ENCODE measurements around the gene RAB3IL1. TPM values are rescaled to one million over a fixed set of nuclear protein-coding genes. Genes with fewer than 3 reads are reported as not detected.

Gene RAB3IL1
- total and polyA plus RNA-seq, 11 donors, result 4.7 to 22.0 (median 7.5) TPM

DNA sequence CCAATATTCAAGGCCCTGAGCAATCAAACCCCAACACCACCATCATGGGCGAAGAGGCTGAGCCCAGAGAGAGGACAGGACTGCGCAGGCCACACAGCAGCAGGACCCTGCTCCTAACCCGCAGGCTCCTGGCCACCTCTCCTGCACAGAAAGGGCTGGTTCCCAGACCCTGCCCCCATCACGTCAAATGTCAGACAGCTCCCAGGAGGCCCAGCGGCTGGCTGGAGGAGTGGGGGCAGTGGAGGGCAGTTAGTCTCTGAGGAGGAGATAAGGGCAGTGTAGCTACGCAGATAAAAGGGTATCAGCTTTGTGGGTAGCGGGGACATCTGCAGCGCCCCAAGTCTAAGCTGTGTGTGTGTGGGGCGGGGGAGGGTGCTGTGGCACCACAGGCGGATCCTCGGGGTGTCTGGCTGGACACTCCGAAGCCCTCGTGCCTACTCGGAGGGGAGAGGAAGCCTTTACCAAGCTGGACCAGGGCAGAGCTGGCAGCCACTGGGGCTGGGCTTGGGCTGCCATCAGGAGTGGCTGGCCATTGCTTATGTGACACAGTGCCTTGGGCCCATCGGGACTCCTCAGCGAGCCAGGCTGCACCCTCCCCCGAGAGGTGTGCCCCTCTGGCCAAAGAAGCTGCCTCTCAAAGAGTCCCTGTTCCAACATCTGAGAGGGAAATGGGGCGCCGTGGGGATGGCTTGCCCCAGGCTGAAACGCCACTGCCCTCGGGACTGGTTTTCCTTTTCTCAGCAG lies 47.5 kb downstream of the RAB3IL1 start:
- TF ChIP-seq POLR2A (IDR thresholded peaks at IDR 0.05), result no peak
- TF ChIP-seq, protein P1, sequence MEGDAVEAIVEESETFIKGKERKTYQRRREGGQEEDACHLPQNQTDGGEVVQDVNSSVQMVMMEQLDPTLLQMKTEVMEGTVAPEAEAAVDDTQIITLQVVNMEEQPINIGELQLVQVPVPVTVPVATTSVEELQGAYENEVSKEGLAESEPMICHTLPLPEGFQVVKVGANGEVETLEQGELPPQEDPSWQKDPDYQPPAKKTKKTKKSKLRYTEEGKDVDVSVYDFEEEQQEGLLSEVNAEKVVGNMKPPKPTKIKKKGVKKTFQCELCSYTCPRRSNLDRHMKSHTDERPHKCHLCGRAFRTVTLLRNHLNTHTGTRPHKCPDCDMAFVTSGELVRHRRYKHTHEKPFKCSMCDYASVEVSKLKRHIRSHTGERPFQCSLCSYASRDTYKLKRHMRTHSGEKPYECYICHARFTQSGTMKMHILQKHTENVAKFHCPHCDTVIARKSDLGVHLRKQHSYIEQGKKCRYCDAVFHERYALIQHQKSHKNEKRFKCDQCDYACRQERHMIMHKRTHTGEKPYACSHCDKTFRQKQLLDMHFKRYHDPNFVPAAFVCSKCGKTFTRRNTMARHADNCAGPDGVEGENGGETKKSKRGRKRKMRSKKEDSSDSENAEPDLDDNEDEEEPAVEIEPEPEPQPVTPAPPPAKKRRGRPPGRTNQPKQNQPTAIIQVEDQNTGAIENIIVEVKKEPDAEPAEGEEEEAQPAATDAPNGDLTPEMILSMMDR (IDR thresholded peaks at IDR 0.05), result no peak
- Histone ChIP-seq H3K4me3 (no peak overlapping the region), H3K9me3 (no peaks in the 10 kb centered on the region), H3K4me1 (peaks cover 2 to 46% (median 20%) of the 10 kb centered on the region in 12 donors), H3K36me3 (peaks cover 0 to 18% (median 9%) of the 10 kb centered on the region in 9 donors), H3K27me3 (no peaks in the 10 kb centered on the region), H3K27ac (peak overlapping the region in 4 of 12 donors; percentile 39 to 69 (median 58))
- WGBS, 4 donors, result 63 to 81% (median 74%) methylated on average over 15 to 21 of the region's 21 CpGs
- intact Hi-C loops (cut with DNase I), result loop anchor here in 7 of 10 donors (2.0 to 10.0 kb wide), 8 partner anchors 27 to 213 kb away; partner anchors contain the start of gene FADS1 (in 2 of the 7)
- DNase-seq, result no peak
- ATAC-seq, result no peak

DNA sequence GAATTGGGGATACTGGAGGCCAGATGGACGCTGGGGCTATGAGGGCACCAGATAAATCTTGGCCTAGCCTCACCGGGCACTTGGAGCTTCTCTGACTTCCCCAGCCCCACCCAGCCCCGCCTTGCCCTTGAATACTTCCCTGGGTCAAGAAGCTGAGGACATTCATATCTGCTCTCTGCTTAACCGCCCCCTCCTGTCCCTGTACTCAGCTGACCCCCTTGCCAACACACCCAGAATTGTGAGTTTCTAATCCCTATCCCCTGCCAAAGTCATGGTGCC lies 48.0 kb downstream of the RAB3IL1 start:
- Histone ChIP-seq H3K9me3 (no peaks in the 10 kb centered on the region), H3K36me3 (peaks cover 0 to 23% (median 11%) of the 10 kb centered on the region in 9 donors), H3K4me1 (peaks cover 2 to 41% (median 20%) of the 10 kb centered on the region in 12 donors), H3K27me3 (no peaks in the 10 kb centered on the region), H3K27ac (no peak overlapping the region), H3K4me3 (no peak overlapping the region)
- TF ChIP-seq, protein P1 (IDR thresholded peaks at IDR 0.05), result no peak
- TF ChIP-seq POLR2A (IDR thresholded peaks at IDR 0.05), result no peak
- 68 to 79% (median 72%) methylated on average over 4 of the region's 4 CpGs for WGBS, 4 donors
- DNase-seq (no peak), ATAC-seq (no peak)
- intact Hi-C loops (cut with DNase I), result no loop called here

DNA sequence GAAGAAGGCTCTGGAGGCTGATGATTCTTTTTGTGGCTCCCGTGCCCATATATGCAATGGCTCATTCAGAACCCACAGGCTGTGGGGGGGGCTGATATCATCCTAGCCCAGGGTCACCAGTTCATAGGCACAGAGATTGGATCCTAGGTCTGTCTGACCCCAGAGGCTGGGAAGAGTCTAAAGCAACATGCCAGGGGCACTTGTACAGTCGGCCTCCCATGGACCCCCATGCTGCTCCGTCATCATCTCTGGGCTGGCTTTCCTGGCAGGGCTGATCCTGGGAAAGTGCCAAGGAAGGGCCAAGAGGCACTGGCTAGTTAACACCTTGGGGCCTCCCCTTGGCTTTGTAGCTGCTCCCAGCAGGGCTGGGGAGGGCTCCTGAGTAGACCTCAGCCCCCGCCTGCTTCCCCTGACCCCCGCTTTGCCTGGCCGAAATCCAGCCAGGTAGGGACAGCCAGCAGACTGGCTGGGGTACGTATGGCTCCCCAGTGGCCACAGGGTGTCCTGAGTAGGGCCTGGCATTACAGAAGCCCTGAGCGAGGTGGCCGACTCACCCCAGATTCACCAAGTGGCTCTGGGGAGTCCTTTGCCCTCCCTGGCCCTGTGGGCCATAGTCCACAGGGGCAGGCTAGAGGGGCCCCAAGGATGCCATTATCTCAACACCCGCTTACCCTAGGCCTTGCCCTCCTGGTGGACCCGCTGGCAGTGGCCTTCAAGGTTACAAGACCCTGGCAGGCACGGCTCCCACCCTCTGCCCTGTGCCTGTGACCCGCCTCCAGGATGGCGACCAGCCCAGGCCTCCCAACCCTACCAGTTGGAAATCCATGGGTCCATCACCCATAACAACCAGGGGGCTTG lies 48.6 kb downstream of the RAB3IL1 start:
- Histone ChIP-seq H3K36me3 (peaks cover 0 to 27% (median 13%) of the 10 kb centered on the region in 9 donors), H3K27ac (no peak overlapping the region), H3K27me3 (no peaks in the 10 kb centered on the region), H3K4me1 (peaks cover 2 to 35% (median 18%) of the 10 kb centered on the region in 12 donors), H3K9me3 (no peaks in the 10 kb centered on the region), H3K4me3 (no peak overlapping the region)
- no peak for ATAC-seq
- TF ChIP-seq POLR2A (IDR thresholded peaks at IDR 0.05), result no peak
- TF ChIP-seq, protein P1 (IDR thresholded peaks at IDR 0.05), result no peak
- intact Hi-C loops (cut with DNase I), result no loop called here
- 82 to 93% (median 86%) methylated on average over 7 to 14 of the region's 14 CpGs for WGBS, 4 donors
- DNase-seq, result no peak

DNA sequence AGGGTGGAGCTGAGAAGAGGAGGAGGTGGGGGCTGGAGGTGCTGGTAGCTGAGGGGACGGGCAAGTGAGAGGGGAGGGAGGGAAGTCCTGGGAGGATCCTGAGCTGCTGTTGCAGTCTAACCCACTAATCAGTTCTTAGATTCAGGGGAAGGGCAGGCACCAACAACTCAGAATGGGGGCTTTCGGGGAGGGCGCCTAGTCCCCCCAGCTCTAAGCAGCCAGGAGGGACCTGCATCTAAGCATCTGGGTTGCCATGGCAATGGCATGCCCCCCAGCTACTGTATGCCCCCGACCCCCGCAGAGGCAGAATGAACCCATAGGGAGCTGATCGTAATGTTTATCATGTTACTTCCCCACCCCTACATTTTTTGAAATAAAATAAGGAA lies 50.4 kb downstream of the RAB3IL1 start:
- WGBS, 4 donors, result 93 to 96% (median 93%) methylated on average over 6 of the region's 6 CpGs

More for the DNA sequence above, 50.4 kb downstream of the RAB3IL1 start:
- H3K9me3 ChIP-seq, result no peaks in the 10 kb centered on the region
- H3K4me3 ChIP-seq, result no peak overlapping the region
- peaks cover 0 to 31% (median 17%) of the 10 kb centered on the region in 12 donors for H3K4me1 ChIP-seq
- TF ChIP-seq, protein P1 (IDR thresholded peaks at IDR 0.05), result no peak
- no peak for TF ChIP-seq POLR2A (IDR thresholded peaks at IDR 0.05)
- H3K36me3 ChIP-seq, result peaks cover 0 to 32% (median 8%) of the 10 kb centered on the region in 9 donors
- H3K27ac ChIP-seq, result no peak overlapping the region
- H3K27me3 ChIP-seq, result no peaks in the 10 kb centered on the region
- ATAC-seq, result no peak
- DNase-seq, result no peak
- intact Hi-C loops (cut with DNase I), result no loop called here

All from heart left ventricle (tissue), 16 donors.